GM21786 (cell line): Measurements from ENCODE around the gene CT45A7.
"Not testable (repeated sequence)": the region's sequence is repeated elsewhere in the genome, so short reads cannot be mapped to it uniquely, and the experiment has no call there.

Experiments
- ATAC-seq: cut with Tn5 transposase; IDR thresholded peaks from one replicate; pipeline ENCODE4 v1.9.1; 2021; ENCODE audit not compliant: unreplicated experiment

The CT45A7 gene, protein sequence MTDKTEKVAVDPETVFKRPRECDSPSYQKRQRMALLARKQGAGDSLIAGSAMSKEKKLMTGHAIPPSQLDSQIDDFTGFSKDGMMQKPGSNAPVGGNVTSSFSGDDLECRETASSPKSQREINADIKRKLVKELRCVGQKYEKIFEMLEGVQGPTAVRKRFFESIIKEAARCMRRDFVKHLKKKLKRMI

DNA sequence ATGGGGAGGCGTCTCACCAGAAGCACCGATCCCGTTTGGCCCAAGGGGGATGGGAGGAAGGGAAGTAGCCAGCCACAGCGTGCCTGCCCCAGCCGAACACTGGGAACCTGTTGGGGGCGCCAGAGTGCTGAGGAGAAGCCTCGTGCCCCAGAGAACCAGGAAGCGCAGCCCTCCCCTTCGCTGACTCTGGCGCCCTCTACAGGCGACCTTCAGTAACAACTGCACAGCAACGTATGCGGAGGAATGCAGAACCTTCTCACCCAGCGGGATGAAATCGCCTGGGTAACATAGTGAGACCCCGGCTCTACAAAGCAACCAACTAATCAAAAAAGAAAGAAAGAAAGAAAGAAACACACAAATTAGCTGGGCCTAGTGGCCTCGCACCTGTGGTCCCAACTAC, at the start of gene CT45A7:
Gene CT45A7, minus strand, starts transcription at position 101 of the 400 bp plus-strand sequence. CDS start 3,747 bp downstream, outside the sequence.
- ATAC-seq: not testable (repeated sequence)

DNA sequence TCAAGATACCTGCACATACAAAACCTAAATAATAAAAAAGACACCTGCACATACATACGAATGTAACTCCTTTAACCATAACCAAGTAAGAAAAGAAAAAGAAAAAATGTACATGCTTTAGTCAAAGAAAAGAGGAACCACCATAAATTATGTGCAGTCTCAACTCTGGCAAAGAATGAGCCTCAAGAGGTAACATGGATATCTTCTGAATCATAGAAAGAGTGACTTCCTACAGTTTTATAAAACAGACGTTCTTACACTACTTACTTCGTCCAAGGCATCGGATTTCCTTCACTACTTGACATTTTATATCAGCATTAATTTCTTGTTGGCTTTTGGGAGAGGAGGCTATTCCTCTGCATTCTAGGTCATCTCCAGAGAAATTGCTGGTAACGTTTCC, 45.7 kb upstream of the CT45A7 start:
- ATAC-seq: not testable (repeated sequence)

- not testable (repeated sequence) for ATAC-seq
Measured at GRCh38 chrX:135871712-135872111, 34.6 kb upstream of the CT45A7 start, which contains the start of gene CT45A9. Gene CT45A9, minus strand, starts transcription at chrX:135871812. Its CDS starts 3,751 bp downstream, at chrX:135868061.

DNA sequence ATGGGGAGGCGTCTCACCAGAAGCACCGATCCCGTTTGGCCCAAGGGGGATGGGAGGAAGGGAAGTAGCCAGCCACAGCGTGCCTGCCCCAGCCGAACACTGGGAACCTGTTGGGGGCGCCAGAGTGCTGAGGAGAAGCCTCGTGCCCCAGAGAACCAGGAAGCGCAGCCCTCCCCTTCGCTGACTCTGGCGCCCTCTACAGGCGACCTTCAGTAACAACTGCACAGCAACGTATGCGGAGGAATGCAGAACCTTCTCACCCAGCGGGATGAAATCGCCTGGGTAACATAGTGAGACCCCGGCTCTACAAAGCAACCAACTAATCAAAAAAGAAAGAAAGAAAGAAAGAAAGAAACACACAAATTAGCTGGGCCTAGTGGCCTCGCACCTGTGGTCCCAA, 17.4 kb upstream of the CT45A7 start, which contains the start of gene CT45A8:
Gene CT45A8, minus strand, starts transcription at position 101 of the 400 bp plus-strand sequence. CDS start 3,755 bp downstream, outside the sequence.
- ATAC-seq: not testable (repeated sequence)

DNA sequence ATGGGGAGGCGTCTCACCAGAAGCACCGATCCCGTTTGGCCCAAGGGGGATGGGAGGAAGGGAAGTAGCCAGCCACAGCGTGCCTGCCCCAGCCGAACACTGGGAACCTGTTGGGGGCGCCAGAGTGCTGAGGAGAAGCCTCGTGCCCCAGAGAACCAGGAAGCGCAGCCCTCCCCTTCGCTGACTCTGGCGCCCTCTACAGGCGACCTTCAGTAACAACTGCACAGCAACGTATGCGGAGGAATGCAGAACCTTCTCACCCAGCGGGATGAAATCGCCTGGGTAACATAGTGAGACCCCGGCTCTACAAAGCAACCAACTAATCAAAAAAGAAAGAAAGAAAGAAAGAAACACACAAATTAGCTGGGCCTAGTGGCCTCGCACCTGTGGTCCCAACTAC, 17.2 kb downstream of the CT45A7 start, which contains the start of gene CT45A2:
Gene CT45A2, minus strand, starts transcription at position 101 of the 400 bp plus-strand sequence. CDS start 3,747 bp downstream, outside the sequence.
- not testable (repeated sequence) for ATAC-seq

GRCh38 chrX:135802687-135803086, 34.4 kb downstream of the CT45A7 start, which contains the start of gene CT45A6:
Gene CT45A6, minus strand, starts transcription at chrX:135802787. Its CDS starts 3,794 bp downstream, at chrX:135798993.
- ATAC-seq: not testable (repeated sequence)

- not testable (repeated sequence) for ATAC-seq
Measured at GRCh38 chrX:135785403-135785802, 51.7 kb downstream of the CT45A7 start, which contains the start of gene CT45A5. Gene CT45A5, minus strand, starts transcription at chrX:135785503. Its CDS starts 3,774 bp downstream, at chrX:135781729.
